ENCODE results near the gene FOXM1. TPM values are rescaled to one million over a fixed set of nuclear protein-coding genes. Genes with fewer than 3 reads are reported as not detected.
A peak's percentile ranks its signal among the peaks of the same experiment; 100 is the strongest.

Gene FOXM1
- total and polyA plus RNA-seq, 2 of the 13 experiments (the other 11 are each of a cell fraction or from before 2014, with no cell fraction given), result 17.1 to 25.9 TPM

DNA sequence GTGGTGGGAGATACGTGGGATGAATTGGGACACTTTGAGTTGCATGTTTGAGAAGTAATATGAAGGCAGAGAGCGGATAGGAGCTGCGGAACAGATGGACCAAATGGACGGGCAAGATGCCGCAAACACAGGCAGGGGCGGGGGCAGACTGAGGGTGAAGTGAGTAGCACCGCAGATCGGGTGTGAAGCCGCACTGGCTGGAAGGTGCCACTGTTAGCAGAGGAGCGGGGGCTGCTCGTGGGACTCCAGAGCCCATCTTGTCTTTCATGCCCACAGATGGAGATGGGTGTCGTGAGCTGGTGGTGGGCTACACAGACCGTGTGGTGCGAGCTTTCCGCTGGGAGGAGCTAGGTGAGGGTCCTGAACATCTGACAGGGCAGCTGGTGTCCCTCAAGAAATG lies 57.2 kb downstream of the FOXM1 start:
- POLR2A ChIA-PET, result interaction anchor here (0.5 kb wide), 1 partner anchor 13 kb away, joined by 3 read pairs; no protein-coding TSS in a partner anchor
- WGBS (ENCODE audit: low lambda C conversion rate), result 96% methylated on average over 14 of the region's 15 CpGs

DNA sequence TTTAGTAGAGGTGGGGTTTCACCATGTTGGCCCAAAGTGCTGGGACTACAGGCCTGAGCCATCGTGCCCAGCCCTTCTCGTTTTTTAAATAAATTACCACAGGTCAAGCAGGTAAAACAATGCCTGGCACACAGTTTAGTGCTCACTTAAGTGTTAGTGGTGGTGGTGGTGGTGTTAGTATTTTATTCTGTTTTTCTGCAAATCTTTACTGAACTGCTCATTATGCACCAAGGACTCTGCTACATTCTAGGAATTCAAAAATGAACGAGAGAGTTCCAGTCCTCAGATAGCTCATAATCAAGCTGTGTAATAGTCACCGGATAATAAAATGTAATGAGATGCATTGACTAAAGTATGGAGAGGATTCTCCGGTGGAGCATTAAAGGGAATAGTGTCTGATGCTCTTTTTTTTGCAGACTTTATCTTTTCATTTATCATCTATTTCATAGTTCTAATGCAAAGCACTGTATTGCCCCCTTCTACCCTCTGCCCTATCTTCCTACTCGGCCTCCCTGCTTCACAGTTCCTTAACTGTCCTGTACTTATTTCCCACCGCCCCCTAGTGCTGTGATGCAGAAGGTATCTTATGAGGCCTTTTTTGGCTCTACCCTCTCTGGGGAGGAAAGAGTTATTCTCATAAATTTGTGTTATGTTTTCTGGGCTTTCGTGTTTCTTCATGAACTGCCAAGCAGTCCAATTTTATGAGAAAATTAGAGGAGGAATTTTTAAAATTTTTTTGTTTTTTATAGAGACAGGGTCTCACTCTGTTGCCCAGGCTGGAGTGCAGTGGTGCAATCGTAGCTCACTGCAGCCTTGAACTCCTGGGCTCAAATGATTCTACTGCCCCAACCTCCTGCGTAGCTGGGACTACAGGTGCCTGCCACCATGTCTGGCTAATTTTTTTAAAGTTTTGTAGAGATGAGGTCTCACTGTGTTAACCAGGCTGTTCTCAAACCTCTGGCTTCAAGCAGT lies 63.5 kb downstream of the FOXM1 start:
- Histone ChIP-seq H3K9me3 (ENCODE audit: low read length) (no peaks in the 10 kb centered on the region), H3K9ac (ENCODE audit: insufficient read depth, low read depth, low read length) (peak overlapping the region; percentile 98), H2AFZ (ENCODE audit: low read length) (no peak overlapping the region), H4K20me1 (ENCODE audit: insufficient read depth, low read length) (peaks cover 5% of the 10 kb centered on the region; the same call in 1 of the 2 replicates), H3K4me3 (replicated peaks in 1 of 3; ENCODE audit: insufficient read depth in 1 of 3, low read depth in 2 of 3, low read length in 3 of 3) (peak overlapping the region; percentile 80 to 98 (median 90)), H3K79me2 (ENCODE audit: insufficient read depth, low read length) (peaks cover 16% of the 10 kb centered on the region), H3K36me3 (replicated peaks in 1 of 2; ENCODE audit: control insufficient read depth in 1 of 2, insufficient read depth in 2 of 2, low read length in 2 of 2) (peaks cover 0 to 9% of the 10 kb centered on the region in 2 experiments; a peak in 3 of 5 replicates), H3K27ac (ENCODE audit: extremely low read length, insufficient read depth, low read length) (peak overlapping the region; percentile 99), H3K4me2 (ENCODE audit: low read depth, low read length) (peak overlapping the region; percentile 96), H3K27me3 (ENCODE audit: control insufficient read depth in 1 of 2, insufficient read depth in 2 of 2, low read length in 2 of 2) (peaks cover 0 to 3% of the 10 kb centered on the region in 2 experiments; a peak in 1 of 5 replicates), H3K4me1 (ENCODE audit: insufficient read depth, low read length) (peaks cover 17% of the 10 kb centered on the region)
- no TSS peak for BruUV-seq (replicated peaks)
- POLR2A ChIA-PET, result interaction anchor here (1.2 to 1.7 kb wide), 4 partner anchors 15 to 150 kb away, joined by 3 to 9 read pairs (median 6); no protein-coding TSS in a partner anchor
- ATAC-seq (peak; percentile 64), FAIRE-seq (no peak), DNase-seq (ENCODE audit: low spot score) (peak; percentile 69)
- WGBS (ENCODE audit: low lambda C conversion rate), result 8% methylated on average over 10 of the region's 10 CpGs
- in situ Hi-C loops (cut with HindIII; ENCODE audit: extremely low pct_ligation_motif_present, low pct_unique_long_range_greater_than_20kb), result no loop called here
- intact Hi-C loops (cut with micrococcal nuclease; ENCODE audit: unreplicated experiment), result no loop called here
- CTCF ChIA-PET (ENCODE audit: low intra/inter-chr PET ratio, low total read pairs), result interaction anchor here (1.2 kb wide), 1 partner anchor 74 kb away, joined by 3 read pairs; no protein-coding TSS in a partner anchor
- TF ChIP-seq ESRRA (CRISPR knock-in tag; IDR thresholded peaks at IDR 0.05; ENCODE audit: low read depth) (no peak), ARID2 (CRISPR knock-in tag; IDR thresholded peaks at IDR 0.05; ENCODE audit: borderline replicate concordance) (no peak), KDM5A (IDR thresholded peaks at IDR 0.05; ENCODE audit: borderline replicate concordance, low read length) (peak; percentile 72; the same call in 1 of the 2 replicates), IKZF4 (CRISPR knock-in tag; IDR thresholded peaks at IDR 0.05; ENCODE audit: borderline replicate concordance, low read depth, not compliant biosample characterization) (no peak), LCORL (IDR thresholded peaks at IDR 0.05) (no peak), LCORL (CRISPR knock-in tag; IDR thresholded peaks at IDR 0.05) (no peak), KMT2A (CRISPR knock-in tag; IDR thresholded peaks at IDR 0.05) (no peak)
- TF ChIP-seq, protein P1, sequence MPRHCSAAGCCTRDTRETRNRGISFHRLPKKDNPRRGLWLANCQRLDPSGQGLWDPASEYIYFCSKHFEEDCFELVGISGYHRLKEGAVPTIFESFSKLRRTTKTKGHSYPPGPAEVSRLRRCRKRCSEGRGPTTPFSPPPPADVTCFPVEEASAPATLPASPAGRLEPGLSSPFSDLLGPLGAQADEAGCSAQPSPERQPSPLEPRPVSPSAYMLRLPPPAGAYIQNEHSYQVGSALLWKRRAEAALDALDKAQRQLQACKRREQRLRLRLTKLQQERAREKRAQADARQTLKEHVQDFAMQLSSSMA (CRISPR knock-in tag; IDR thresholded peaks at IDR 0.05), result 0 out of 2 replicates have a peak, but pooled peaks have one; percentile 4
- TF ChIP-seq, protein P2, sequence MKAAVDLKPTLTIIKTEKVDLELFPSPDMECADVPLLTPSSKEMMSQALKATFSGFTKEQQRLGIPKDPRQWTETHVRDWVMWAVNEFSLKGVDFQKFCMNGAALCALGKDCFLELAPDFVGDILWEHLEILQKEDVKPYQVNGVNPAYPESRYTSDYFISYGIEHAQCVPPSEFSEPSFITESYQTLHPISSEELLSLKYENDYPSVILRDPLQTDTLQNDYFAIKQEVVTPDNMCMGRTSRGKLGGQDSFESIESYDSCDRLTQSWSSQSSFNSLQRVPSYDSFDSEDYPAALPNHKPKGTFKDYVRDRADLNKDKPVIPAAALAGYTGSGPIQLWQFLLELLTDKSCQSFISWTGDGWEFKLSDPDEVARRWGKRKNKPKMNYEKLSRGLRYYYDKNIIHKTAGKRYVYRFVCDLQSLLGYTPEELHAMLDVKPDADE (CRISPR knock-in tag; IDR thresholded peaks at IDR 0.05), result no peak
- TF ChIP-seq, protein P3, sequence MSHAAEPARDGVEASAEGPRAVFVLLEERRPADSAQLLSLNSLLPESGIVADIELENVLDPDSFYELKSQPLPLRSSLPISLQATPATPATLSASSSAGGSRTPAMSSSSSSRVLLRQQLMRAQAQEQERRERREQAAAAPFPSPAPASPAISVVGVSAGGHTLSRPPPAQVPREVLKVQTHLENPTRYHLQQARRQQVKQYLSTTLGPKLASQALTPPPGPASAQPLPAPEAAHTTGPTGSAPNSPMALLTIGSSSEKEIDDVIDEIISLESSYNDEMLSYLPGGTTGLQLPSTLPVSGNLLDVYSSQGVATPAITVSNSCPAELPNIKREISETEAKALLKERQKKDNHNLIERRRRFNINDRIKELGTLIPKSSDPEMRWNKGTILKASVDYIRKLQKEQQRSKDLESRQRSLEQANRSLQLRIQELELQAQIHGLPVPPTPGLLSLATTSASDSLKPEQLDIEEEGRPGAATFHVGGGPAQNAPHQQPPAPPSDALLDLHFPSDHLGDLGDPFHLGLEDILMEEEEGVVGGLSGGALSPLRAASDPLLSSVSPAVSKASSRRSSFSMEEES (CRISPR knock-in tag; IDR thresholded peaks at IDR 0.05), result no peak

More for the DNA sequence above, 57.2 kb downstream of the FOXM1 start:
- no peaks in the 10 kb centered on the region for H3K79me2 ChIP-seq (ENCODE audit: insufficient read depth, low read length)
- no peak overlapping the region for H3K4me2 ChIP-seq (ENCODE audit: low read depth, low read length)
- in situ Hi-C loops (cut with HindIII; ENCODE audit: extremely low pct_ligation_motif_present, low pct_unique_long_range_greater_than_20kb) (no loop called here), intact Hi-C loops (cut with micrococcal nuclease; ENCODE audit: unreplicated experiment) (no loop called here)
- DNase-seq (ENCODE audit: low spot score), result no peak
- ATAC-seq, result no peak
- no peak overlapping the region for H2AFZ ChIP-seq (ENCODE audit: low read length)
- H3K4me3 ChIP-seq (replicated peaks in 1 of 3; ENCODE audit: insufficient read depth in 1 of 3, low read depth in 2 of 3, low read length in 3 of 3), result no peak overlapping the region
- H3K27ac ChIP-seq (ENCODE audit: extremely low read length, insufficient read depth, low read length), result no peak overlapping the region
- no peak overlapping the region for H3K9ac ChIP-seq (ENCODE audit: insufficient read depth, low read depth, low read length)
- TSS peak; percentile 9 for BruUV-seq (replicated peaks)
- no peak for FAIRE-seq
- no peaks in the 10 kb centered on the region for H3K4me1 ChIP-seq (ENCODE audit: insufficient read depth, low read length)
- no peak for TF ChIP-seq GATAD1 (CRISPR knock-in tag; IDR thresholded peaks at IDR 0.05)
- TF ChIP-seq AGO2 (optimal IDR thresholded peaks at IDR 0.05; ENCODE audit: low read depth, low read length), result peak; percentile 55
- TF ChIP-seq MATR3 (CRISPR knock-in tag; IDR thresholded peaks at IDR 0.05), result no peak
- H3K9me3 ChIP-seq (ENCODE audit: low read length), result no peaks in the 10 kb centered on the region
- no peaks in the 10 kb centered on the region for H3K27me3 ChIP-seq (ENCODE audit: control insufficient read depth in 1 of 2, insufficient read depth in 2 of 2, low read length in 2 of 2)
- H3K36me3 ChIP-seq (replicated peaks in 1 of 2; ENCODE audit: control insufficient read depth in 1 of 2, insufficient read depth in 2 of 2, low read length in 2 of 2), result peaks cover 22 to 57% of the 10 kb centered on the region in 2 experiments
- no peaks in the 10 kb centered on the region; the same call in 1 of the 2 replicates for H4K20me1 ChIP-seq (ENCODE audit: insufficient read depth, low read length)
- CTCF ChIA-PET (ENCODE audit: low intra/inter-chr PET ratio, low total read pairs), result no interaction called here
